MM.1S (cell line): ENCODE results near the gene COL25A1.

Experiments used
- EZH2 ChIP-seq: fragments of 300-600 bp; sonication (generic); optimal IDR thresholded peaks from 2 replicates; pipeline ENCODE3; 2017; ENCODE audit warnings: low read depth, mild to moderate bottlenecking, antibody characterized with exemption, low read length, mixed read lengths
- EZH2phosphoT487 ChIP-seq: fragments of 300-600 bp; sonication (generic); IDR thresholded peaks from 2 replicates; pipeline ENCODE4 v1.6.1; 2018; ENCODE audit warnings: antibody characterized with exemption, low read length
- TF ChIP-seq, protein P1 (sequence below): fragments of 300-600 bp; sonication (generic); IDR thresholded peaks from 2 replicates; pipeline ENCODE4 v1.5.1; 2016; ENCODE audit warnings: antibody characterized with exemption, low read length, mixed read lengths

DNA sequence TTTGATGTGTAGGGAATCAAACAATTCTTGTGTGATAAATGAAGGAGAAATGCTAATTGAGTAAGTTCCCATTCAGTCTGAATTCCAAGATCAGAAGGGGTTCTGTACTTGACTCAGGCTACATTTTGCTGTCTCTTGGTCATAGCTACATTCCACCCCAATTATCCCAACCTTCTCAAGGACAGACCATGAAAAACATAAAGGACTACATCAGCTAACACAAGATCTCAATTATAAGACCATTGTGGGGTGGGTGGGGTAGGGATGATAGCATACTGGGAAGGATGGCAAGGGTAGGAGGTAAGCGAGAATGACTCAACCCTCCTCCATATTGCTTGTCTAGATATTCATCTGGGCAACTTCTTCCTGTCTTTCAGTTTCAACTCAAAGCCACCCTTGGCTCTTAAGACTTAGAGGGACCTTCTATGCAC is 452.2 kb downstream of the COL25A1 start:
- TF ChIP-seq EZH2phosphoT487 (no peak), EZH2 (no peak)
- TF ChIP-seq, protein P1, sequence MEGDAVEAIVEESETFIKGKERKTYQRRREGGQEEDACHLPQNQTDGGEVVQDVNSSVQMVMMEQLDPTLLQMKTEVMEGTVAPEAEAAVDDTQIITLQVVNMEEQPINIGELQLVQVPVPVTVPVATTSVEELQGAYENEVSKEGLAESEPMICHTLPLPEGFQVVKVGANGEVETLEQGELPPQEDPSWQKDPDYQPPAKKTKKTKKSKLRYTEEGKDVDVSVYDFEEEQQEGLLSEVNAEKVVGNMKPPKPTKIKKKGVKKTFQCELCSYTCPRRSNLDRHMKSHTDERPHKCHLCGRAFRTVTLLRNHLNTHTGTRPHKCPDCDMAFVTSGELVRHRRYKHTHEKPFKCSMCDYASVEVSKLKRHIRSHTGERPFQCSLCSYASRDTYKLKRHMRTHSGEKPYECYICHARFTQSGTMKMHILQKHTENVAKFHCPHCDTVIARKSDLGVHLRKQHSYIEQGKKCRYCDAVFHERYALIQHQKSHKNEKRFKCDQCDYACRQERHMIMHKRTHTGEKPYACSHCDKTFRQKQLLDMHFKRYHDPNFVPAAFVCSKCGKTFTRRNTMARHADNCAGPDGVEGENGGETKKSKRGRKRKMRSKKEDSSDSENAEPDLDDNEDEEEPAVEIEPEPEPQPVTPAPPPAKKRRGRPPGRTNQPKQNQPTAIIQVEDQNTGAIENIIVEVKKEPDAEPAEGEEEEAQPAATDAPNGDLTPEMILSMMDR: no peak
